Measurements from ENCODE around the gene FOXK1.

FOXK1 gene

DNA sequence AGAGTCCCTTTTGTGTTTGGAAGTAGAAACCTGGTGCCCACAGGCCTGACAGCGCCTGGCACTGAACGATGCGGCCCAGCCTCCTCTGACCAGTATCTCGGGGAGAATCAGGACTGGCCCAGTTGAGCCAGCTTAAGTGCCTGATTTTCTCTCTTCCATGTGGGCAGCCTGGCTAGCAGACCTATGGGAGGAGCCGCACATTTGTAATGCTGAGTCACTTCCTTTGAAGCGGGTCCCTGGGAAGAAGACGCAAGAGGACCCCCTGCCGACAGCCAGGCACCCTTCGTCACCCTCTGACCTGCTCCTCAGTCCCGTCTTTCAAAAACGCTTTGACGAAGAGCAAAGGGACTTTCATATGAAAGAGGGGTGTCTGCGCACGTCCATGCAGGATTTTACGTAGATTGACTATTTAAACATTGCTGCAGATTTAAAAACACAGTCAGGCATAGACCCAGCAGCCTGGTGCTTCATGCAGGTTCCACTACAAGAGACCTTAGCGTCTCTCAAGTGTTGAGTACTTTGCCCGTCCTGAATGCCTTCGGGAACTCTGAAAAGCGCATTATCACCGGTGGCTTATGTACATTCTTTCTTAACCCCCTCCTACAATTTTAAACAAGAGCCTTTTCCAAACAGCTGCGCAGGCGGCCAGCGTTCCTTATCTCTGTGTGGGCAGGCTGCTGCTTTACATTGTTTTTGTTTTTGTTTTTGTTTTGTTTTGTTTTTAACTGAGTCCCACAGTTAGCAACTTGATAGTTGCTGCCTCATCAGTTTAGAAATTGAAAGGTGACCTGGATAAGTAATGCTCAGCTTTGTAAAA is 56.8 kb downstream of the FOXK1 start (continued):
- TF ChIP-seq ZNF239 (tag by site-specific recombination; IDR thresholded peaks at IDR 0.05) (no peak), ZNF629 (tag by site-specific recombination; IDR thresholded peaks at IDR 0.05) (0 out of 2 replicates have a peak, but pooled peaks have one; percentile 22), MYNN (tag by site-specific recombination; IDR thresholded peaks at IDR 0.05; ENCODE audit: borderline replicate concordance) (no peak), ZBTB8A (tag by site-specific recombination; IDR thresholded peaks at IDR 0.05) (0 out of 2 replicates have a peak, but pooled peaks have one; percentile 13), ZNF37A (tag by site-specific recombination; IDR thresholded peaks at IDR 0.05) (no peak), ZNF341 (tag by site-specific recombination; IDR thresholded peaks at IDR 0.05; ENCODE audit: low read depth) (no peak), ZNF24 (tag by site-specific recombination; IDR thresholded peaks at IDR 0.05) (no peak), MZF1 (tag by site-specific recombination; IDR thresholded peaks at IDR 0.05; ENCODE audit: borderline replicate concordance) (no peak), ZSCAN16 (tag by site-specific recombination; IDR thresholded peaks at IDR 0.05) (no peak), ZNF830 (tag by site-specific recombination; IDR thresholded peaks at IDR 0.05; ENCODE audit: low read depth) (no peak), ZNF146 (tag by site-specific recombination; IDR thresholded peaks at IDR 0.05) (no peak), ZNF391 (tag by site-specific recombination; IDR thresholded peaks at IDR 0.05; ENCODE audit: borderline replicate concordance, low read depth) (no peak), GLIS1 (tag by site-specific recombination; IDR thresholded peaks at IDR 0.05) (peak; percentile 55; the same call in 1 of the 2 replicates), ZSCAN5A (tag by site-specific recombination; IDR thresholded peaks at IDR 0.05) (no peak), ZNF76 (tag by site-specific recombination; IDR thresholded peaks at IDR 0.05; ENCODE audit: borderline replicate concordance, low read depth) (no peak), ZNF324 (tag by site-specific recombination; IDR thresholded peaks at IDR 0.05) (no peak), ZNF416 (tag by site-specific recombination; IDR thresholded peaks at IDR 0.05) (no peak), ZNF366 (tag by site-specific recombination; conservative IDR thresholded peaks at IDR 0.05) (no peak), KLF7 (tag by site-specific recombination; IDR thresholded peaks at IDR 0.05; ENCODE audit: borderline replicate concordance) (no peak), OVOL3 (tag by site-specific recombination; IDR thresholded peaks at IDR 0.05) (no peak), ZNF701 (tag by site-specific recombination; IDR thresholded peaks at IDR 0.05) (no peak), ZNF169 (tag by site-specific recombination; IDR thresholded peaks at IDR 0.05) (no peak), PRDM1 (tag by site-specific recombination; IDR thresholded peaks at IDR 0.05) (no peak), ZNF561 (tag by site-specific recombination; IDR thresholded peaks at IDR 0.05; ENCODE audit: borderline replicate concordance) (no peak), WT1 (tag by site-specific recombination; IDR thresholded peaks at IDR 0.05) (no peak), KLF10 (tag by site-specific recombination; IDR thresholded peaks at IDR 0.05) (no peak), ZNF302 (tag by site-specific recombination; IDR thresholded peaks at IDR 0.05; ENCODE audit: low read depth) (no peak), TCF7L2 (IDR thresholded peaks at IDR 0.05; ENCODE audit: borderline replicate concordance, low read depth, low read length) (peak; percentile 73; the same call in 1 of the 2 replicates), ZNF248 (tag by site-specific recombination; IDR thresholded peaks at IDR 0.05) (no peak), PBX3 (CRISPR knock-in tag; IDR thresholded peaks at IDR 0.05) (0 out of 2 replicates have a peak, but pooled peaks have one; percentile 24), ZBTB6 (tag by site-specific recombination; IDR thresholded peaks at IDR 0.05) (no peak), ZNF555 (tag by site-specific recombination; conservative IDR thresholded peaks at IDR 0.05) (no peak)
- TF ChIP-seq, protein P1, sequence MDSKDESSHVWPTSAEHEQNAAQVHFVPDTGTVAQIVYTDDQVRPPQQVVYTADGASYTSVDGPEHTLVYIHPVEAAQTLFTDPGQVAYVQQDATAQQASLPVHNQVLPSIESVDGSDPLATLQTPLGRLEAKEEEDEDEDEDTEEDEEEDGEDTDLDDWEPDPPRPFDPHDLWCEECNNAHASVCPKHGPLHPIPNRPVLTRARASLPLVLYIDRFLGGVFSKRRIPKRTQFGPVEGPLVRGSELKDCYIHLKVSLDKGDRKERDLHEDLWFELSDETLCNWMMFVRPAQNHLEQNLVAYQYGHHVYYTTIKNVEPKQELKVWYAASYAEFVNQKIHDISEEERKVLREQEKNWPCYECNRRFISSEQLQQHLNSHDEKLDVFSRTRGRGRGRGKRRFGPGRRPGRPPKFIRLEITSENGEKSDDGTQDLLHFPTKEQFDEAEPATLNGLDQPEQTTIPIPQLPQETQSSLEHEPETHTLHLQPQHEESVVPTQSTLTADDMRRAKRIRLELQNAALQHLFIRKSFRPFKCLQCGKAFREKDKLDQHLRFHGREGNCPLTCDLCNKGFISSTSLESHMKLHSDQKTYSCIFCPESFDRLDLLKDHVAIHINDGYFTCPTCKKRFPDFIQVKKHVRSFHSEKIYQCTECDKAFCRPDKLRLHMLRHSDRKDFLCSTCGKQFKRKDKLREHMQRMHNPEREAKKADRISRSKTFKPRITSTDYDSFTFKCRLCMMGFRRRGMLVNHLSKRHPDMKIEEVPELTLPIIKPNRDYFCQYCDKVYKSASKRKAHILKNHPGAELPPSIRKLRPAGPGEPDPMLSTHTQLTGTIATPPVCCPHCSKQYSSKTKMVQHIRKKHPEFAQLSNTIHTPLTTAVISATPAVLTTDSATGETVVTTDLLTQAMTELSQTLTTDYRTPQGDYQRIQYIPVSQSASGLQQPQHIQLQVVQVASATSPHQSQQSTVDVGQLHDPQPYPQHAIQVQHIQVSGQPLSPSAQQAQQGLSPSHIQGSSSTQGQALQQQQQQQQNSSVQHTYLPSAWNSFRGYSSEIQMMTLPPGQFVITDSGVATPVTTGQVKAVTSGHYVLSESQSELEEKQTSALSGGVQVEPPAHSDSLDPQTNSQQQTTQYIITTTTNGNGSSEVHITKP (tag by site-specific recombination; IDR thresholded peaks at IDR 0.05), result no peak
